GM12891 (cell line): ENCODE data around the gene NPM1.

Source experiments
- DNase-seq: peaks from one replicate; pipeline ENCODE4 v3.0.0; 2011; ENCODE audit warnings: low spot score; ENCODE audit not compliant: insufficient read length
- FAIRE-seq: peaks from 2 replicates; lab custom pipeline; 2011; peaks lifted over from hg19 to GRCh38; lab: Jason Lieb, UNC
- PAX5 ChIP-seq: IDR thresholded peaks from 2 replicates; pipeline ENCODE4 v1.6.1; 2011; ENCODE audit warnings: low read length, moderate library complexity, mild to moderate bottlenecking; ENCODE audit not compliant: insufficient read depth, severe bottlenecking
- POLR2A ChIP-seq: IDR thresholded peaks from 2 replicates; pipeline ENCODE4 v1.6.1; 2011; ENCODE audit warnings: low read depth, low read length, control low read depth
- POLR2AphosphoS5 ChIP-seq: IDR thresholded peaks from 2 replicates; pipeline ENCODE4 v1.6.1; 2011; ENCODE audit warnings: low read depth, low read length, control low read depth
- POU2F2 ChIP-seq: IDR thresholded peaks from 2 replicates; pipeline ENCODE4 v1.6.1; 2011; ENCODE audit warnings: low read depth, mild to moderate bottlenecking, control low read depth, low read length, moderate library complexity
- SPI1 ChIP-seq: IDR thresholded peaks from 2 replicates; pipeline ENCODE4 v1.6.1; 2011; ENCODE audit warnings: low read depth, low read length, control low read depth
- TAF1 ChIP-seq: IDR thresholded peaks from 2 replicates; pipeline ENCODE4 v1.6.1; 2011; ENCODE audit warnings: low read depth, low read length, control low read depth

NPM1 gene

GRCh38 chr5:171420431-171421241 lies 33.0 kb downstream of the NPM1 start:
- DNase-seq (no peak), FAIRE-seq (no peak)
- TF ChIP-seq TAF1 (no peak), POU2F2 (no peak), POLR2AphosphoS5 (no peak), PAX5 (no peak)

GRCh38 chr5:171421331-171422262 lies 33.9 kb downstream of the NPM1 start:
- TF ChIP-seq POU2F2 (no peak), TAF1 (no peak), POLR2A (no peak), POLR2AphosphoS5 (no peak), PAX5 (no peak), SPI1 (no peak)
- FAIRE-seq = no peak
- DNase-seq = no peak

GRCh38 chr5:171422495-171422894 lies 34.8 kb downstream of the NPM1 start:
- DNase-seq = no peak
- no peak for TF ChIP-seq POU2F2
- no peak for TF ChIP-seq POLR2AphosphoS5
- TF ChIP-seq SPI1 = no peak
- no peak for TF ChIP-seq PAX5
- no peak for TF ChIP-seq TAF1
- no peak for TF ChIP-seq POLR2A
- no peak for FAIRE-seq

- no peak for TF ChIP-seq TAF1
- no peak for TF ChIP-seq POLR2AphosphoS5
- no peak for TF ChIP-seq POLR2A
- TF ChIP-seq POU2F2 = no peak
- TF ChIP-seq PAX5 = no peak
- no peak for TF ChIP-seq SPI1
- FAIRE-seq (no peak), DNase-seq (no peak)
Observed at GRCh38 chr5:171422902-171423663, 35.4 kb downstream of the NPM1 start.

- FAIRE-seq (no peak), DNase-seq (no peak)
- TF ChIP-seq POLR2A (no peak), PAX5 (no peak), TAF1 (no peak), SPI1 (no peak), POLR2AphosphoS5 (no peak), POU2F2 (no peak)
Observed at GRCh38 chr5:171424726-171425125, 37.1 kb downstream of the NPM1 start.

- TF ChIP-seq POLR2A (no peak), POU2F2 (no peak), PAX5 (no peak), TAF1 (no peak)
- DNase-seq (no peak), FAIRE-seq (no peak)
Observed at GRCh38 chr5:171425596-171426244, 38.1 kb downstream of the NPM1 start.

GRCh38 chr5:171426266-171426665 lies 38.6 kb downstream of the NPM1 start:
- FAIRE-seq (no peak), DNase-seq (no peak)
- TF ChIP-seq SPI1 (no peak), POU2F2 (no peak), POLR2AphosphoS5 (no peak), PAX5 (no peak), TAF1 (no peak)

- FAIRE-seq (no peak), DNase-seq (no peak)
- no peak for TF ChIP-seq POU2F2
- no peak for TF ChIP-seq TAF1
- TF ChIP-seq SPI1 = no peak
- no peak for TF ChIP-seq POLR2AphosphoS5
- TF ChIP-seq POLR2A = no peak
- no peak for TF ChIP-seq PAX5
Observed at GRCh38 chr5:171426680-171427079, 39.0 kb downstream of the NPM1 start.
